CD14-positive monocyte (primary cell): ENCODE results near the gene PEX5L. TPM values are rescaled to one million over a fixed set of nuclear protein-coding genes. Genes with fewer than 3 reads are reported as not detected.

Experiments used
- DNase-seq, 3 donors: peaks; one replicate each; pipeline ENCODE4 v3.0.0-alpha.2; 2011 to 2022
- H2AFZ ChIP-seq: 2 replicates; pipeline ENCODE4 v1.6.0; 2012; ENCODE audit warnings: mild to moderate bottlenecking, low read depth, low read length, inconsistent platforms; ENCODE audit not compliant: insufficient read depth, poor library complexity, severe bottlenecking
- H3K27ac ChIP-seq, 2 donors: 1 replicate in 1 of 2; 2 replicates in 1 of 2; pipeline ENCODE4 v1.5.1; 2012 to 2013; ENCODE audit warnings: low read length in 2 of 2, control low read depth in 1 of 2, inconsistent platforms in 1 of 2, low read depth in 1 of 2, mild to moderate bottlenecking in 1 of 2
- H3K27me3 ChIP-seq, 2 donors: one replicate each; pipeline versions ENCODE4 v1.6.0 to v1.6.1; 2011 to 2013; ENCODE audit warnings: low read length in 2 of 2; ENCODE audit not compliant: control insufficient read depth in 2 of 2, insufficient read depth in 2 of 2
- H3K36me3 ChIP-seq, 2 donors: replicated peaks in 1 of 2; 1 replicate in 1 of 2; 2 replicates in 1 of 2; pipeline versions ENCODE4 v1.5.1 to v1.6.1; 2012 to 2013; ENCODE audit warnings: low read length in 2 of 2, control low read depth in 1 of 2, inconsistent platforms in 1 of 2, mild to moderate bottlenecking in 1 of 2; ENCODE audit not compliant: insufficient read depth in 2 of 2, control insufficient read depth in 1 of 2
- H3K4me1 ChIP-seq, 2 donors: 1 replicate in 1 of 2; 2 replicates in 1 of 2; pipeline versions ENCODE4 v1.5.1 to v1.6.1; 2012 to 2013; ENCODE audit warnings: low read length in 2 of 2, control low read depth in 1 of 2, inconsistent platforms in 1 of 2, mild to moderate bottlenecking in 1 of 2, moderate library complexity in 1 of 2; ENCODE audit not compliant: insufficient read depth in 2 of 2, control insufficient read depth in 1 of 2
- H3K4me2 ChIP-seq: replicated peaks from 2 replicates; pipeline ENCODE3; 2012; ENCODE audit warnings: low read length, moderate library complexity, mild to moderate bottlenecking; ENCODE audit not compliant: poor library complexity, severe bottlenecking; ENCODE audit errors: extremely low read depth
- H3K4me3 ChIP-seq, 3 experiments: fragments of 200-600 bp in 1 of 3; sonication (generic) in 1 of 3; replicated peaks in 1 of 3; 1 replicate in 2 of 3; 2 replicates in 1 of 3; pipeline ENCODE4 v1.5.1; 2011 to 2013; ENCODE audit warnings: low read length in 3 of 3, mild to moderate bottlenecking in 3 of 3, control low read depth in 2 of 3, low read depth in 2 of 3, inconsistent platforms in 1 of 3, moderate library complexity in 1 of 3
- H3K79me2 ChIP-seq: 2 replicates; pipeline ENCODE4 v1.6.0; 2012; ENCODE audit warnings: mild to moderate bottlenecking, control low read depth, inconsistent platforms, low read length, moderate library complexity; ENCODE audit not compliant: insufficient read depth
- H3K9ac ChIP-seq: 2 replicates; pipeline ENCODE4 v1.6.0; 2017; ENCODE audit warnings: low read length, mild to moderate bottlenecking; ENCODE audit not compliant: insufficient read depth, poor library complexity, severe bottlenecking
- H3K9me3 ChIP-seq, 2 donors: replicated peaks in 1 of 2; 1 replicate in 1 of 2; 2 replicates in 1 of 2; pipeline versions ENCODE4 v1.5.1 to v1.6.1; 2012 to 2013; ENCODE audit warnings: low read length in 2 of 2, control low read depth in 1 of 2; ENCODE audit not compliant: control insufficient read depth in 1 of 2, insufficient read depth in 1 of 2
- H4K20me1 ChIP-seq: 2 replicates; pipeline ENCODE4 v1.6.0; 2012; ENCODE audit warnings: mild to moderate bottlenecking, low read length, control low read depth, moderate library complexity; ENCODE audit not compliant: insufficient read depth
- H3K27ac Mint-ChIP-seq, 7 donors: one replicate each; pipeline ENCODE4 v1.8.0; 2020; ENCODE audit warnings: mild to moderate bottlenecking in 7 of 7, mixed read lengths in 7 of 7, moderate library complexity in 6 of 7, inconsistent platforms in 2 of 7
- H3K27me3 Mint-ChIP-seq, 3 donors: one replicate each; pipeline ENCODE4 v1.8.0; 2021 to 2022; ENCODE audit warnings: low read depth in 3 of 3, mild to moderate bottlenecking in 3 of 3, mixed read lengths in 3 of 3, moderate library complexity in 3 of 3, inconsistent platforms in 1 of 3
- H3K36me3 Mint-ChIP-seq, 2 donors: one replicate each; pipeline ENCODE4 v1.8.0; 2020; ENCODE audit warnings: mixed read lengths in 2 of 2, inconsistent platforms in 1 of 2, mild to moderate bottlenecking in 1 of 2
- H3K4me1 Mint-ChIP-seq: one replicate; pipeline ENCODE4 v1.8.0; 2020; ENCODE audit warnings: mild to moderate bottlenecking, mixed read lengths
- H3K4me3 Mint-ChIP-seq, 2 donors: one replicate each; pipeline ENCODE4 v1.8.0; 2020; ENCODE audit warnings: mild to moderate bottlenecking in 2 of 2, mixed read lengths in 2 of 2, moderate library complexity in 1 of 2
- H3K9me3 Mint-ChIP-seq, 7 donors: one replicate each; pipeline ENCODE4 v1.8.0; 2020 to 2022; ENCODE audit warnings: mixed read lengths in 7 of 7, mild to moderate bottlenecking in 6 of 7, moderate library complexity in 6 of 7, inconsistent platforms in 2 of 7
- WGBS: methylation state at CpG from one replicate; pipeline ENCODE4 v1.1.5; 2013; ENCODE audit warnings: missing lambda C conversion rate; ENCODE audit not compliant: insufficient coverage; 5-methylcytosine and 5-hydroxymethylcytosine counted together
- intact Hi-C, 2 donors: fragments of 100-400 bp; cut with micrococcal nuclease; formaldehyde crosslinking; loops; one replicate each; pipeline versions ENCODE4 v1.15.0 to v1.15.1; 2023
- polyA plus RNA-seq, 3 donors: library from polyadenylated mRNA; depleted of rRNA in 1 of 3; unstranded in 2 of 3; stranded (reverse) in 1 of 3; fragments of 300-500 nt in 2 of 3; fragments of >200 nt in 1 of 3; fragmentation: Illumina TruSeq in 2 of 3; gene quantifications; 1 replicate in 2 of 3; 2 replicates in 1 of 3; pipeline ENCODE4 v1.2.3, GENCODE V29; 2012 to 2021
- TF ChIP-seq, protein P1 (sequence below): fragments of 200-600 bp; IDR thresholded peaks from one replicate; pipeline ENCODE4 v1.8.0; 2022; ENCODE audit warnings: antibody characterized with exemption, mild to moderate bottlenecking

The PEX5L gene
- polyA plus RNA-seq, 3 donors: not detected

DNA sequence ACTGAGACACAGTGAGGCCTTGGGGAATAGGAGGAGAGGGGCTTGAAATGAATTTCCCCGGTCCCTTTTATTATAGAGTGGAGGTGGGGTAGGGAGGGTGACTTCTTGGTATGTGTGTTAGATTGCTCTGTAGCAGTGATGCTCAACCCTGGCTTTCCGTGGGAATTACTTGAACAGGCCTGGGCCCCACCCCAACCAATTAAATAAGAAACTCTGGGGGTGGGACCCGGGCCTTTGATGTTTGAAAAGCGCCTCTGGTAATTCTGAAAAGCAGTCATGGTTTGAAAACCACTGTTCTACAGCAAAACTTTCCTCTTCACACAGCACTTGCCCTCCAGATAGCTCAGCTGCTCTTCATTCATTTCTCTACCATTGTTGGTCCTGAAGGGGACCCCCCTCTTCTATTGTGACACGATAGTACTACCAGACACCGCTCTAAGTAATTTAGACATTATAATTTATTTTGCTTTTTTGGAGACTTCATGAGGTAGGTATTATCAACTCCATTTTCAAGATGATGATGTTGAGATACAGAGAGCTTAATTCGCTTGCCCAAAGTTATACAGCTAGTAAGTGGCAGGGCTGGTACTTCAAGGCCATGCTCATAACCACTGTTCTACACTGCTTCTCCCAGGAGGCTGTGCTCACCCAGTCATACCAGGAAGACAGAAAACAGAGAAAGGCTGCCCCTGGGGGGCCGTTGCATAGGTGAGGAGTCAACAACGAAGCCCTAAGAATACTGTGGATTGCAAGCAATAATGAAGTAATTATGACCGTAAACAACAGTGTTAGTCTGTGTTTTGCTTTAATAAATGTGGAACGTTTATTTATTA is 176.2 kb downstream of the PEX5L start:
- H3K36me3 Mint-ChIP-seq: no peaks in the 10 kb centered on the region
- H3K4me1 ChIP-seq: no peaks in the 10 kb centered on the region
- H3K4me3 ChIP-seq: no peak overlapping the region
- H3K9me3 ChIP-seq: no peaks in the 10 kb centered on the region
- H2AFZ ChIP-seq: no peak overlapping the region
- H3K27me3 Mint-ChIP-seq: peaks cover 0 to 4% (median 0%) of the 10 kb centered on the region in 3 donors
- TF ChIP-seq, protein P1, sequence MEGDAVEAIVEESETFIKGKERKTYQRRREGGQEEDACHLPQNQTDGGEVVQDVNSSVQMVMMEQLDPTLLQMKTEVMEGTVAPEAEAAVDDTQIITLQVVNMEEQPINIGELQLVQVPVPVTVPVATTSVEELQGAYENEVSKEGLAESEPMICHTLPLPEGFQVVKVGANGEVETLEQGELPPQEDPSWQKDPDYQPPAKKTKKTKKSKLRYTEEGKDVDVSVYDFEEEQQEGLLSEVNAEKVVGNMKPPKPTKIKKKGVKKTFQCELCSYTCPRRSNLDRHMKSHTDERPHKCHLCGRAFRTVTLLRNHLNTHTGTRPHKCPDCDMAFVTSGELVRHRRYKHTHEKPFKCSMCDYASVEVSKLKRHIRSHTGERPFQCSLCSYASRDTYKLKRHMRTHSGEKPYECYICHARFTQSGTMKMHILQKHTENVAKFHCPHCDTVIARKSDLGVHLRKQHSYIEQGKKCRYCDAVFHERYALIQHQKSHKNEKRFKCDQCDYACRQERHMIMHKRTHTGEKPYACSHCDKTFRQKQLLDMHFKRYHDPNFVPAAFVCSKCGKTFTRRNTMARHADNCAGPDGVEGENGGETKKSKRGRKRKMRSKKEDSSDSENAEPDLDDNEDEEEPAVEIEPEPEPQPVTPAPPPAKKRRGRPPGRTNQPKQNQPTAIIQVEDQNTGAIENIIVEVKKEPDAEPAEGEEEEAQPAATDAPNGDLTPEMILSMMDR: no peak
- H3K79me2 ChIP-seq: no peaks in the 10 kb centered on the region
- no peaks in the 10 kb centered on the region for H3K27me3 ChIP-seq
- no peaks in the 10 kb centered on the region for H4K20me1 ChIP-seq
- WGBS: no CpG with 5 or more reads among the region's 11 CpGs
- no peak overlapping the region for H3K27ac ChIP-seq
- intact Hi-C loops: no loop called here
- H3K4me1 Mint-ChIP-seq: no peaks in the 10 kb centered on the region
- no peak overlapping the region for H3K4me2 ChIP-seq
- no peak overlapping the region for H3K9ac ChIP-seq
- no peaks in the 10 kb centered on the region for H3K36me3 ChIP-seq
- peaks cover 0 to 3% (median 2%) of the 10 kb centered on the region in 7 donors for H3K9me3 Mint-ChIP-seq
- H3K4me3 Mint-ChIP-seq: no peak overlapping the region
- no peak overlapping the region for H3K27ac Mint-ChIP-seq
- no peak for DNase-seq

DNA sequence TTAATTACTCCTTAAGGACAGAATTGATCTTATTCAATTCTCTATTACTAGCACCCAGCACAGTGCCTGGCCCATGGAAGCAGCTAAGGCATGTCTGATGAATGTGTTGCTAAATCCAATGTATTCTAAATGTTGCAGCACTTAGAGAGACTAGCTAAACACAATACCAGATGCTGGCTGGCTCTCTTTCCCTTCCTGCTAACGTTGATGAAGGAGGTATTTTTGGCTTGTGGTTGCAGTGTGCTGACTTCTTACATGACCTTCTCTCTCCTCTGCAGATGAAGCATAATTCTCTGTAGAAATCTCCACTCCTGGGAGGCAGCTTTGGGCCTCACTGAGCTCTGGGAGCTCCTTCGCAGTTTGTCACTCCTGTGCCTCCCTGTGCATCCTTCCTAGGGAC is 183.6 kb downstream of the PEX5L start:
- no peaks in the 10 kb centered on the region for H3K9me3 ChIP-seq
- peaks cover 0 to 5% of the 10 kb centered on the region in 2 donors for H3K4me1 ChIP-seq
- no peak overlapping the region for H3K4me3 Mint-ChIP-seq
- H3K4me3 ChIP-seq: no peak overlapping the region
- H3K27ac ChIP-seq: no peak overlapping the region
- no peaks in the 10 kb centered on the region for H4K20me1 ChIP-seq
- H3K27ac Mint-ChIP-seq: no peak overlapping the region
- intact Hi-C loops: no loop called here
- no peaks in the 10 kb centered on the region for H3K36me3 Mint-ChIP-seq
- 100% methylated on average over 1 of the region's 2 CpGs for WGBS
- peaks cover 5 to 7% (median 5%) of the 10 kb centered on the region in 3 donors for H3K27me3 Mint-ChIP-seq
- DNase-seq: no peak
- H3K79me2 ChIP-seq: no peaks in the 10 kb centered on the region
- H2AFZ ChIP-seq: no peak overlapping the region
- H3K9ac ChIP-seq: no peak overlapping the region
- H3K4me1 Mint-ChIP-seq: peaks cover 9% of the 10 kb centered on the region
- TF ChIP-seq, protein P1: no peak
- no peaks in the 10 kb centered on the region for H3K27me3 ChIP-seq
- no peak overlapping the region for H3K4me2 ChIP-seq
- peaks cover 0 to 4% (median 0%) of the 10 kb centered on the region in 7 donors for H3K9me3 Mint-ChIP-seq
- no peaks in the 10 kb centered on the region for H3K36me3 ChIP-seq
